Ovary (tissue), 9 donors: Measurements from ENCODE around the gene PHKB. TPM values are rescaled to one million over a fixed set of nuclear protein-coding genes. Genes with fewer than 3 reads are reported as not detected.

Experiments
- DNase-seq, 5 donors: peaks; one replicate each; pipeline ENCODE4 v3.0.0-alpha.2; 2019 to 2020
- H3K27ac ChIP-seq, 2 donors: fragments of 200-600 bp; one replicate each; pipeline versions ENCODE4 v1.5.1 to v1.8.0; 2019 to 2022
- H3K27me3 ChIP-seq: fragments of 200-600 bp; one replicate; pipeline ENCODE4 v1.8.0; 2022
- H3K36me3 ChIP-seq: fragments of 200-600 bp; sonication (generic); one replicate; pipeline ENCODE4 v1.5.1; 2019
- H3K4me1 ChIP-seq: one replicate; pipeline ENCODE4 v1.8.1; 2013; ENCODE audit warnings: mild to moderate bottlenecking, moderate library complexity; ENCODE audit not compliant: insufficient read depth
- H3K4me3 ChIP-seq: fragments of 200-600 bp; sonication (generic); one replicate; pipeline ENCODE4 v1.5.1; 2017
- H3K9me3 ChIP-seq, 2 donors: fragments of 200-600 bp in 1 of 2; sonication (generic) in 1 of 2; one replicate each; pipeline versions ENCODE4 v1.5.1 to v1.8.1; 2013 to 2019; ENCODE audit warnings: mild to moderate bottlenecking in 1 of 2, moderate library complexity in 1 of 2
- CTCF ChIP-seq, 3 donors: fragments of 450-650 bp in 2 of 3; fragments of 200-600 bp in 1 of 3; IDR thresholded peaks; one replicate each; pipeline versions ENCODE4 v1.5.1 to v1.8.0; 2016 to 2022; ENCODE audit warnings: antibody characterized with exemption in 3 of 3, mild to moderate bottlenecking in 1 of 3
- EP300 ChIP-seq: sonication (generic); formaldehyde crosslinking; IDR thresholded peaks from one replicate; pipeline ENCODE4 v1.6.1; 2017; ENCODE audit warnings: antibody characterized with exemption
- POLR2A ChIP-seq: fragments of 450-650 bp; IDR thresholded peaks from one replicate; pipeline ENCODE4 v1.6.1; 2017; ENCODE audit warnings: antibody characterized with exemption, mild to moderate bottlenecking, moderate library complexity
- WGBS, 3 donors: extraction: QIAGEN DNeasy Blood & Tissue Kit in 1 of 3; methylation state at CpG; one replicate each; pipeline versions ENCODE4 v1.1.5 to v1.1.7; 2013 to 2017; 5-methylcytosine and 5-hydroxymethylcytosine counted together
- intact Hi-C, 4 donors: fragments of 100-400 bp; cut with DNase I; formaldehyde crosslinking; loops; one replicate each; pipeline versions ENCODE4 v1.11.0 to v1.15.1; 2022 to 2023
- polyA plus RNA-seq, 2 donors: library from polyadenylated mRNA; stranded (reverse); fragments of 200-250 nt in 1 of 2; fragments of 350-450 nt in 1 of 2; fragmentation: Illumina TruSeq in 1 of 2; extraction: RNeasy Lipid Tissue Mini Kit (QIAGEN cat#74804) in 1 of 2; gene quantifications; one replicate each; pipeline ENCODE4 v1.2.3, GENCODE V29; 2013 to 2014
- total RNA-seq, 7 donors: library from RNA; depleted of rRNA in 2 of 7; stranded (reverse); fragments of >200 nt in 2 of 7; fragmentation: NEBNext Ultra II Directional in 3 of 7; extraction: Animal tissue kit (Norgen Biotek cat#: 25700) in 3 of 7; gene quantifications; one replicate each; pipeline versions ENCODE4 v1.1.0 to v1.2.4, GENCODE V29; 2016 to 2023
- donor health status: DM: no; HTN: no; CAD: no; lungs with moderate emphysema.
- donor health status: DM: no; HTN: no; CAD: no.
- donor health status: Bipolar disorder and iron deficiency.
- donor health status: DM: yes; HTN: yes; CAD: no.
- donor health status: DM: no; HTN: no; CAD: no.
- donor health status: DM: yes; HTN: yes; CAD: no.

Gene PHKB
- total and polyA plus RNA-seq, 9 donors: 16.5 to 86.6 (median 59.4) TPM

GRCh38 chr16:47728205-47728604 lies 267.1 kb downstream of the PHKB start:
- no peak overlapping the region for H3K27ac ChIP-seq
- H3K27me3 ChIP-seq: no peaks in the 10 kb centered on the region
- intact Hi-C loops: no loop called here
- WGBS, 3 donors: 48 to 57% (median 53%) methylated on average over 3 of the region's 3 CpGs
- no peak overlapping the region for H3K4me3 ChIP-seq
- no peaks in the 10 kb centered on the region for H3K4me1 ChIP-seq
- H3K36me3 ChIP-seq: no peaks in the 10 kb centered on the region
- TF ChIP-seq POLR2A (no peak), CTCF (IDR thresholded peaks at IDR 0.05) (no peak), EP300 (no peak)
- no peak for DNase-seq
- no peaks in the 10 kb centered on the region for H3K9me3 ChIP-seq

- H3K36me3 ChIP-seq: no peaks in the 10 kb centered on the region
- H3K27me3 ChIP-seq: no peaks in the 10 kb centered on the region
- no peak overlapping the region for H3K4me3 ChIP-seq
- WGBS, 3 donors: 94% methylated on average over 12 of the region's 12 CpGs
- H3K4me1 ChIP-seq: no peaks in the 10 kb centered on the region
- no peak for DNase-seq
- intact Hi-C loops: no loop called here
- H3K27ac ChIP-seq: no peak overlapping the region
- TF ChIP-seq POLR2A: no peak
- no peak for TF ChIP-seq EP300
- no peak for TF ChIP-seq CTCF (IDR thresholded peaks at IDR 0.05)
- no peaks in the 10 kb centered on the region for H3K9me3 ChIP-seq
Observed at GRCh38 chr16:47729701-47730100, 268.6 kb downstream of the PHKB start.

GRCh38 chr16:47731252-47731651 lies 270.1 kb downstream of the PHKB start:
- Histone ChIP-seq H3K27ac (no peak overlapping the region), H3K27me3 (no peaks in the 10 kb centered on the region), H3K9me3 (no peaks in the 10 kb centered on the region), H3K4me3 (no peak overlapping the region), H3K36me3 (no peaks in the 10 kb centered on the region), H3K4me1 (no peaks in the 10 kb centered on the region)
- DNase-seq: no peak
- intact Hi-C loops: no loop called here
- TF ChIP-seq CTCF (IDR thresholded peaks at IDR 0.05) (no peak), EP300 (no peak), POLR2A (no peak)
- WGBS, 3 donors: 17 to 35% (median 17%) methylated on average over 2 of the region's 2 CpGs

- H3K9me3 ChIP-seq: no peaks in the 10 kb centered on the region
- no peak for DNase-seq
- intact Hi-C loops: no loop called here
Observed at GRCh38 chr16:47732122-47732521, 271.0 kb downstream of the PHKB start.

More at GRCh38 chr16:47732122-47732521, 271.0 kb downstream of the PHKB start:
- WGBS, 3 donors: 79 to 85% (median 82%) methylated on average over 3 of the region's 3 CpGs
- TF ChIP-seq POLR2A (no peak), CTCF (IDR thresholded peaks at IDR 0.05) (no peak), EP300 (no peak)
- no peak overlapping the region for H3K4me3 ChIP-seq
- H3K27me3 ChIP-seq: no peaks in the 10 kb centered on the region
- H3K27ac ChIP-seq: no peak overlapping the region
- no peaks in the 10 kb centered on the region for H3K4me1 ChIP-seq
- H3K36me3 ChIP-seq: no peaks in the 10 kb centered on the region
